GM23338 (cell line): ENCODE results near the gene FAN1. TPM values are rescaled to one million over a fixed set of nuclear protein-coding genes. Genes with fewer than 3 reads are reported as not detected.

Experiments used
- ATAC-seq: fragments of 200-7000 bp; cut with Tn5 transposase; 3 replicates; pipeline ENCODE4 v1.9.1; 2020
- DNase-seq: peaks from one replicate; pipeline ENCODE4 v3.0.0-alpha.2; 2015; ENCODE audit warnings: low spot score
- H2AFZ ChIP-seq: fragments of 200-600 bp; sonication (generic); 2 replicates; pipeline ENCODE4 v1.8.0; 2016; ENCODE audit warnings: antibody characterized with exemption, mild to moderate bottlenecking, moderate library complexity
- H3F3A ChIP-seq: fragments of 200-600 bp; sonication (generic); replicated peaks from 2 replicates; pipeline ENCODE4 v1.8.0; 2017; ENCODE audit warnings: antibody characterized with exemption, mixed run types, low read depth
- H3K27ac ChIP-seq: fragments of 200-600 bp; sonication (generic); 2 replicates; pipeline ENCODE4 v1.6.1; 2016; ENCODE audit warnings: low read depth
- H3K27me3 ChIP-seq: fragments of 200-600 bp; sonication (generic); 2 replicates; pipeline ENCODE4 v1.8.0; 2016; ENCODE audit warnings: mild to moderate bottlenecking, mixed run types, moderate library complexity; ENCODE audit not compliant: insufficient read depth
- H3K36me3 ChIP-seq: fragments of 200-600 bp; sonication (generic); 2 replicates; pipeline ENCODE4 v1.8.0; 2016; ENCODE audit warnings: mild to moderate bottlenecking; ENCODE audit not compliant: insufficient read depth
- H3K4me1 ChIP-seq: fragments of 200-600 bp; sonication (generic); 2 replicates; pipeline ENCODE4 v1.8.0; 2016; ENCODE audit warnings: mild to moderate bottlenecking, moderate library complexity; ENCODE audit not compliant: insufficient read depth
- H3K4me2 ChIP-seq: fragments of 200-600 bp; sonication (generic); 2 replicates; pipeline ENCODE4 v1.7.1; 2017; ENCODE audit warnings: mixed run types
- H3K4me3 ChIP-seq: fragments of 200-600 bp; sonication (generic); 2 replicates; pipeline ENCODE4 v1.6.1; 2016; ENCODE audit warnings: mixed run types
- H3K79me2 ChIP-seq: fragments of 200-600 bp; sonication (generic); replicated peaks from 2 replicates; pipeline ENCODE4 v1.8.0; 2017; ENCODE audit warnings: mild to moderate bottlenecking; ENCODE audit not compliant: insufficient read depth
- H3K9me2 ChIP-seq: fragments of 200-600 bp; sonication (generic); 2 replicates; pipeline ENCODE4 v1.8.0; 2017; ENCODE audit not compliant: insufficient read depth
- H4K20me1 ChIP-seq: fragments of 200-600 bp; sonication (generic); replicated peaks from 2 replicates; pipeline ENCODE4 v1.8.0; 2017; ENCODE audit warnings: mild to moderate bottlenecking; ENCODE audit not compliant: insufficient read depth
- H3K27ac Mint-ChIP-seq: 2 replicates; pipeline ENCODE4 v1.8.0; 2020; ENCODE audit warnings: inconsistent platforms, mild to moderate bottlenecking, moderate library complexity, mixed read lengths
- H3K27me3 Mint-ChIP-seq: 3 replicates; pipeline ENCODE4 v1.8.0; 2022; ENCODE audit warnings: low read depth, mild to moderate bottlenecking, moderate library complexity, mixed read lengths, inconsistent platforms; ENCODE audit not compliant: insufficient read depth, poor library complexity
- H3K36me3 Mint-ChIP-seq: 3 replicates; pipeline ENCODE4 v1.8.0; 2021; ENCODE audit warnings: low read depth, mild to moderate bottlenecking, inconsistent platforms, moderate library complexity, mixed read lengths
- H3K4me1 Mint-ChIP-seq: 3 replicates; pipeline ENCODE4 v1.8.0; 2020; ENCODE audit warnings: mild to moderate bottlenecking, inconsistent platforms, mixed read lengths
- H3K4me3 Mint-ChIP-seq: 3 replicates; pipeline ENCODE4 v1.8.0; 2021; ENCODE audit warnings: moderate library complexity, mild to moderate bottlenecking, inconsistent platforms, mixed read lengths
- H3K9me3 Mint-ChIP-seq: 3 replicates; pipeline ENCODE4 v1.8.0; 2020; ENCODE audit warnings: moderate library complexity, mild to moderate bottlenecking, inconsistent platforms, mixed read lengths
- CREB1 ChIP-seq: fragments of 250-450 bp; sonication (Bioruptor Pico); IDR thresholded peaks from 2 replicates; pipeline ENCODE4 v1.5.0; 2020; ENCODE audit warnings: low read depth, mild to moderate bottlenecking, moderate library complexity
- CTCF ChIP-seq, 2 experiments: fragments of 200-600 bp in 1 of 2; sonication (generic) in 1 of 2; conservative IDR thresholded peaks; 2 replicates each; pipeline versions ENCODE4 v1.5.1 to v1.6.1; 2016 to 2017; ENCODE audit warnings: antibody characterized with exemption in 2 of 2, low read depth in 2 of 2, mild to moderate bottlenecking in 2 of 2, moderate library complexity in 1 of 2
- ETS1 ChIP-seq: IDR thresholded peaks from 2 replicates; pipeline ENCODE4 v1.6.1; 2016; ENCODE audit warnings: antibody characterized with exemption
- JUNB ChIP-seq: IDR thresholded peaks from one replicate; pipeline ENCODE4 v1.6.1; 2016; ENCODE audit warnings: antibody characterized with exemption; ENCODE audit not compliant: unreplicated experiment
- NANOG ChIP-seq: IDR thresholded peaks from 2 replicates; pipeline ENCODE4 v1.6.1; 2016; ENCODE audit warnings: antibody characterized with exemption, borderline replicate concordance
- POLR2AphosphoS5 ChIP-seq: IDR thresholded peaks from 2 replicates; pipeline ENCODE4 v1.6.1; 2016; ENCODE audit warnings: antibody characterized with exemption, low read depth
- ZNF114 ChIP-seq: fragments of 250-450 bp; sonication (Bioruptor Pico); IDR thresholded peaks from 2 replicates; pipeline ENCODE4 v1.5.0; 2020; ENCODE audit warnings: mild to moderate bottlenecking, moderate library complexity
- polyA plus RNA-seq: library from polyadenylated mRNA; unstranded; fragments of >200 nt; fragmentation: Nextera tagmentation; extraction: Ambion mirVana; gene quantifications from 2 replicates; pipeline ENCODE4 v1.2.1, GENCODE V29; 2016
- total RNA-seq: library from RNA; depleted of rRNA; stranded (reverse); fragments of >200 nt; shearing (Covaris generic); gene quantifications from 2 replicates; pipeline ENCODE4 v1.2.3, GENCODE V29; 2014
- TF ChIP-seq, protein P1 (sequence below): IDR thresholded peaks from one replicate; pipeline ENCODE4 v1.6.1; 2018; ENCODE audit warnings: antibody characterized with exemption; ENCODE audit not compliant: unreplicated experiment

The FAN1 gene
- total and polyA plus RNA-seq, 2 experiments from 2014 or later, result 9.1 to 29.2 TPM

DNA sequence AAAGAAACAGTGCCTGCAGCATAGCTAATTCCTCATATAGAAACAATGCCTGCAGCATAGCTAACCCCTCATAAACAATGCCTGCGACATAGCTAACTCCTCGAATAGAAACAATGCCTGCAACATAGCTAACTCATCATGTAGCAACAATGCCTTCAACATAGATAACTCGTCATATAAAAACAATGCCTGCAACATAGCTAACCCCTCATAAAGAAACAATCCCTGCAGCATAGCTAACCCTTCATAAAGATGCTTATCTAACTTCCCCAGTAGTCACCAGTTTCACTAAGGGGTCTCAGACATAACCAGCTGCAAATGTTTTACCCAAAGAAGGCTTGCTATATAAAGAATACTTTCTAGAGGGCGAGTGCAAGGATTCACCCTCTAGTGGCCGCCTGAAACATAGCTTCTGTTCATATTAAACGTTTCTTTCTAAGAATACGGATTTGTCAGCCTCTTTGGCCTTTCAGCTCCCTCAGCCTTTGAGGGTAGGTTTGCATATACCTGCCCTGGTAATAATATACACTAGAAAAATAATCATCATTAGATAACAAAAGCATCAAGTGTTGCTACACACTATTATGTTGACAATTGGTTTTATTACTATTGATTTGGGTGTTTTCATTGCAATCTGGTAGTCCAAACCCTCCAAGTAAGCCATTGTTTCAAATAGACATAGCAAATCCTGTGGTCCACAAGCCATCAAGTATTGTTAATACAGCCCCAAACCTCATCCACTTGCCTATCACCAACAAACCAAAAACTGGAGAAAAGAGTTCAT is 44.4 kb upstream of the FAN1 start:
- H4K20me1 ChIP-seq, result no peaks in the 10 kb centered on the region
- Mint-ChIP-seq H3K9me3 (peaks cover 4% of the 10 kb centered on the region), H3K4me3 (no peak overlapping the region), H3K4me1 (no peaks in the 10 kb centered on the region), H3K27me3 (no peaks in the 10 kb centered on the region), H3K27ac (no peak overlapping the region), H3K36me3 (peaks cover 3% of the 10 kb centered on the region; the same call in 2 of the 3 replicates)
- no peaks in the 10 kb centered on the region for H3K4me1 ChIP-seq
- no peak overlapping the region for H3K4me2 ChIP-seq
- H3K9me2 ChIP-seq, result no peaks in the 10 kb centered on the region
- H3K4me3 ChIP-seq, result no peak overlapping the region
- H3K79me2 ChIP-seq, result no peaks in the 10 kb centered on the region
- peak; percentile 67 for ATAC-seq
- no peaks in the 10 kb centered on the region for H3F3A ChIP-seq
- H3K27ac ChIP-seq, result no peak overlapping the region
- no peak overlapping the region for H2AFZ ChIP-seq
- no peak for TF ChIP-seq POLR2AphosphoS5
- no peak for TF ChIP-seq NANOG
- TF ChIP-seq CTCF (conservative IDR thresholded peaks at IDR 0.05; ENCODE audit: low read depth in 2 of 2), result peak; percentile 57 to 78
- TF ChIP-seq ETS1, result no peak
- TF ChIP-seq CREB1 (CRISPR knock-in tag), result no peak
- peak; percentile 61 for DNase-seq
- no peaks in the 10 kb centered on the region for H3K27me3 ChIP-seq
- H3K36me3 ChIP-seq, result no peaks in the 10 kb centered on the region

DNA sequence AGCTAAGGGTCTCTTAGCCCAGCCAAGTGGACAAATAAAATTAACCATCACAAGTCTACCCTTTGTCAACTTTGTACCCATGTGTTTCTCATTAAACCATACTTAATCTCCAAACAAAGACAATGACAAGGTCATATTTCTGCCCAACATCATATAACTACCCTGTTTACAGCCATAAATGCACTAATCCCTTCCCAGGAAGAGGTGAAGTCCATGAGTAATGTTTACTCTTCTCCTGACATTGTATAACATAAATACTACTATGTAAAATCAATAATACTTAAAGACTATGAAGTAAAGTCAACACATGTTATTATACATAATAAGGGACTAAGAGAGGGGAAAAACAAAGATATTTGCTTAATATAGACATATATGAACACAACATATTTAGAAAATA is 38.5 kb upstream of the FAN1 start:
- ATAC-seq, result no peak
- Mint-ChIP-seq H3K27me3 (no peaks in the 10 kb centered on the region), H3K9me3 (no peaks in the 10 kb centered on the region), H3K36me3 (no peaks in the 10 kb centered on the region), H3K4me1 (no peaks in the 10 kb centered on the region), H3K27ac (no peak overlapping the region), H3K4me3 (no peak overlapping the region)
- H3K27me3 ChIP-seq, result no peaks in the 10 kb centered on the region
- no peaks in the 10 kb centered on the region for H3K36me3 ChIP-seq
- no peak overlapping the region for H3K4me3 ChIP-seq
- no peak overlapping the region for H3K27ac ChIP-seq
- no peaks in the 10 kb centered on the region for H4K20me1 ChIP-seq
- no peaks in the 10 kb centered on the region for H3K4me1 ChIP-seq
- no peaks in the 10 kb centered on the region for H3K79me2 ChIP-seq
- no peak for DNase-seq
- H3K4me2 ChIP-seq, result no peak overlapping the region
- H3F3A ChIP-seq, result no peaks in the 10 kb centered on the region
- no peak overlapping the region for H2AFZ ChIP-seq
- H3K9me2 ChIP-seq, result no peaks in the 10 kb centered on the region
- TF ChIP-seq POLR2AphosphoS5 (no peak), ZNF114 (no peak), ETS1 (no peak), CTCF (conservative IDR thresholded peaks at IDR 0.05; ENCODE audit: low read depth in 2 of 2) (no peak), JUNB (no peak)
- TF ChIP-seq, protein P1, sequence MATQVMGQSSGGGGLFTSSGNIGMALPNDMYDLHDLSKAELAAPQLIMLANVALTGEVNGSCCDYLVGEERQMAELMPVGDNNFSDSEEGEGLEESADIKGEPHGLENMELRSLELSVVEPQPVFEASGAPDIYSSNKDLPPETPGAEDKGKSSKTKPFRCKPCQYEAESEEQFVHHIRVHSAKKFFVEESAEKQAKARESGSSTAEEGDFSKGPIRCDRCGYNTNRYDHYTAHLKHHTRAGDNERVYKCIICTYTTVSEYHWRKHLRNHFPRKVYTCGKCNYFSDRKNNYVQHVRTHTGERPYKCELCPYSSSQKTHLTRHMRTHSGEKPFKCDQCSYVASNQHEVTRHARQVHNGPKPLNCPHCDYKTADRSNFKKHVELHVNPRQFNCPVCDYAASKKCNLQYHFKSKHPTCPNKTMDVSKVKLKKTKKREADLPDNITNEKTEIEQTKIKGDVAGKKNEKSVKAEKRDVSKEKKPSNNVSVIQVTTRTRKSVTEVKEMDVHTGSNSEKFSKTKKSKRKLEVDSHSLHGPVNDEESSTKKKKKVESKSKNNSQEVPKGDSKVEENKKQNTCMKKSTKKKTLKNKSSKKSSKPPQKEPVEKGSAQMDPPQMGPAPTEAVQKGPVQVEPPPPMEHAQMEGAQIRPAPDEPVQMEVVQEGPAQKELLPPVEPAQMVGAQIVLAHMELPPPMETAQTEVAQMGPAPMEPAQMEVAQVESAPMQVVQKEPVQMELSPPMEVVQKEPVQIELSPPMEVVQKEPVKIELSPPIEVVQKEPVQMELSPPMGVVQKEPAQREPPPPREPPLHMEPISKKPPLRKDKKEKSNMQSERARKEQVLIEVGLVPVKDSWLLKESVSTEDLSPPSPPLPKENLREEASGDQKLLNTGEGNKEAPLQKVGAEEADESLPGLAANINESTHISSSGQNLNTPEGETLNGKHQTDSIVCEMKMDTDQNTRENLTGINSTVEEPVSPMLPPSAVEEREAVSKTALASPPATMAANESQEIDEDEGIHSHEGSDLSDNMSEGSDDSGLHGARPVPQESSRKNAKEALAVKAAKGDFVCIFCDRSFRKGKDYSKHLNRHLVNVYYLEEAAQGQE, result no peak
